ENCODE results near the gene SYNC. TPM values are rescaled to one million over a fixed set of nuclear protein-coding genes. Genes with fewer than 3 reads are reported as not detected.

Gene SYNC
- total and polyA plus RNA-seq, 2 donors (not counting 3 experiments of a cell fraction or from before 2014, with no cell fraction given), result 3.5 to 9.4 TPM

DNA sequence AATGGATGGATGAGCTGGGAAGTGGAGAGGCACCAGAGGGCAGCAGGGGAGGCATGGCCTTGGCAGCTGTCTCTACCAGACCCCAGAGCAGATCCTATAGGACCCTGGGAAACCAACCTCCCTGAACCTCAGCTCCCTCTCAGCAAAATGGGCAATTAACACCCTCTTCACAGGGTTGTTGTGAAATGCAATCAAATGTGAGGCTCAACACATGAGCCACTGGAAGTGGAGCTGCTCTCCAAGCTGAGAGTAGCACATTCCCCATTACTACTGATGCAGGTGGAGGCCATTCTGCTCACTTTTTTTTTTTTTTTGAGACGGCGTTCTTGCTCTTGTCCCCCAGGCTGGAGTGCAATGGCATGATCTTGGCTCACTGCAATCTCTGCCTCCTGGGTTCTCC is 6.5 kb upstream of the SYNC start:
- Histone ChIP-seq H3K27ac (ENCODE audit: insufficient read depth, low read depth, low read length) (no peak overlapping the region), H2AFZ (ENCODE audit: low read depth, low read length) (no peak overlapping the region), H3K4me2 (ENCODE audit: insufficient read depth, low read length) (no peak overlapping the region), H3K9me3 (replicated peaks; ENCODE audit: control insufficient read depth, insufficient read depth, low read length) (no peaks in the 10 kb centered on the region), H4K20me1 (replicated peaks; ENCODE audit: control insufficient read depth, extremely low read depth, insufficient read depth, low read length) (no peaks in the 10 kb centered on the region), H3K4me1 (ENCODE audit: control insufficient read depth, extremely low read depth, insufficient read depth, low read length) (no peaks in the 10 kb centered on the region), H3K79me2 (ENCODE audit: control insufficient read depth, insufficient read depth, low read length) (no peaks in the 10 kb centered on the region), H3K4me3 (replicated peaks in 1 of 3; ENCODE audit: insufficient read depth in 1 of 3, low read depth in 1 of 3, low read length in 3 of 3) (no peak overlapping the region), H3K27me3 (ENCODE audit: control insufficient read depth in 2 of 2, insufficient read depth in 2 of 2, low read length in 2 of 2) (no peaks in the 10 kb centered on the region), H3K9me1 (replicated peaks; ENCODE audit: control insufficient read depth, extremely low read depth, insufficient read depth, low read length) (no peaks in the 10 kb centered on the region), H3K9ac (replicated peaks; ENCODE audit: extremely low read depth, insufficient read depth, low read length) (no peak overlapping the region), H3K36me3 (ENCODE audit: control insufficient read depth in 2 of 2, extremely low read depth in 1 of 2, insufficient read depth in 2 of 2, low read length in 2 of 2) (no peaks in the 10 kb centered on the region)
- dilution Hi-C loops (cut with MboI; ENCODE audit: extremely low pct_ligation_motif_present, low sequenced_read_pairs), result no loop called here
- TF ChIP-seq EZH2 (IDR thresholded peaks at IDR 0.05; ENCODE audit: borderline replicate concordance, low read depth, low read length, severe bottlenecking), result no peak
- TF ChIP-seq POLR2A (IDR thresholded peaks at IDR 0.05; ENCODE audit: low read depth, low read length), result no peak
- no peak for TF ChIP-seq MYC (IDR thresholded peaks at IDR 0.05; ENCODE audit: low read depth, low read length)
- TF ChIP-seq, protein P1, sequence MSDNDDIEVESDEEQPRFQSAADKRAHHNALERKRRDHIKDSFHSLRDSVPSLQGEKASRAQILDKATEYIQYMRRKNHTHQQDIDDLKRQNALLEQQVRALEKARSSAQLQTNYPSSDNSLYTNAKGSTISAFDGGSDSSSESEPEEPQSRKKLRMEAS (IDR thresholded peaks at IDR 0.05; ENCODE audit: insufficient read depth, insufficient read length), result no peak
- TF ChIP-seq POLR2AphosphoS5 (IDR thresholded peaks at IDR 0.05; ENCODE audit: insufficient read depth, low read depth, low read length), result no peak
- TF ChIP-seq FOS (IDR thresholded peaks at IDR 0.05; ENCODE audit: borderline replicate concordance, insufficient read depth, low read length), result no peak
- TF ChIP-seq GATA2 (IDR thresholded peaks at IDR 0.05; ENCODE audit: insufficient read depth, insufficient read length, low read depth, low read length), result no peak
- TF ChIP-seq, protein P2, sequence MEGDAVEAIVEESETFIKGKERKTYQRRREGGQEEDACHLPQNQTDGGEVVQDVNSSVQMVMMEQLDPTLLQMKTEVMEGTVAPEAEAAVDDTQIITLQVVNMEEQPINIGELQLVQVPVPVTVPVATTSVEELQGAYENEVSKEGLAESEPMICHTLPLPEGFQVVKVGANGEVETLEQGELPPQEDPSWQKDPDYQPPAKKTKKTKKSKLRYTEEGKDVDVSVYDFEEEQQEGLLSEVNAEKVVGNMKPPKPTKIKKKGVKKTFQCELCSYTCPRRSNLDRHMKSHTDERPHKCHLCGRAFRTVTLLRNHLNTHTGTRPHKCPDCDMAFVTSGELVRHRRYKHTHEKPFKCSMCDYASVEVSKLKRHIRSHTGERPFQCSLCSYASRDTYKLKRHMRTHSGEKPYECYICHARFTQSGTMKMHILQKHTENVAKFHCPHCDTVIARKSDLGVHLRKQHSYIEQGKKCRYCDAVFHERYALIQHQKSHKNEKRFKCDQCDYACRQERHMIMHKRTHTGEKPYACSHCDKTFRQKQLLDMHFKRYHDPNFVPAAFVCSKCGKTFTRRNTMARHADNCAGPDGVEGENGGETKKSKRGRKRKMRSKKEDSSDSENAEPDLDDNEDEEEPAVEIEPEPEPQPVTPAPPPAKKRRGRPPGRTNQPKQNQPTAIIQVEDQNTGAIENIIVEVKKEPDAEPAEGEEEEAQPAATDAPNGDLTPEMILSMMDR (IDR thresholded peaks at IDR 0.05; ENCODE audit: extremely low read depth in 1 of 2, insufficient read depth in 1 of 2, low read depth in 1 of 2, low read length in 2 of 2), result no peak
- TF ChIP-seq JUN (IDR thresholded peaks at IDR 0.05; ENCODE audit: borderline replicate concordance, insufficient read depth, insufficient read length, low read depth), result no peak
- no TSS peak for BruUV-seq (replicated peaks)
- FAIRE-seq (no peak), DNase-seq (ENCODE audit: low read depth, low spot score) (no peak)
- intact Hi-C loops (cut with micrococcal nuclease), result no loop called here
- CTCF ChIA-PET, result interaction anchor here (0.9 to 9.1 kb wide), 5 partner anchors 20 to 164 kb away, joined by 3 to 392 read pairs (median 5); no protein-coding TSS in a partner anchor
- POLR2A ChIA-PET, result no interaction called here
